SK-N-SH treated with all-trans-retinoic acid at 6 μM for 48 hours (cell line): ENCODE data around the gene RSPH10B2.

Experiments used
- ARNTL ChIP-seq: fragments of 450-650 bp; formaldehyde crosslinking; IDR thresholded peaks from 2 replicates; pipeline ENCODE4 v1.5.0; 2020; ENCODE audit warnings: low read depth, mild to moderate bottlenecking, moderate library complexity, borderline replicate concordance
- GLIS3 ChIP-seq: fragments of 250-450 bp; sonication (Bioruptor Pico); IDR thresholded peaks from 2 replicates; pipeline ENCODE4 v1.5.0; 2020; ENCODE audit warnings: mild to moderate bottlenecking, moderate library complexity
- ZC3H10 ChIP-seq: fragments of 250-450 bp; sonication (Bioruptor Pico); IDR thresholded peaks from 2 replicates; pipeline ENCODE4 v1.5.1; 2021; ENCODE audit warnings: mild to moderate bottlenecking, moderate library complexity
- ZNF565 ChIP-seq: fragments of 450-650 bp; formaldehyde crosslinking; conservative IDR thresholded peaks from 2 replicates; pipeline ENCODE4 v1.5.0; 2020; ENCODE audit warnings: low read depth, mild to moderate bottlenecking, moderate library complexity
- TF ChIP-seq, protein P1 (sequence below): fragments of 250-450 bp; sonication (Bioruptor Pico); IDR thresholded peaks from 2 replicates; pipeline ENCODE4 v1.5.0; 2020; ENCODE audit warnings: mild to moderate bottlenecking, moderate library complexity

DNA sequence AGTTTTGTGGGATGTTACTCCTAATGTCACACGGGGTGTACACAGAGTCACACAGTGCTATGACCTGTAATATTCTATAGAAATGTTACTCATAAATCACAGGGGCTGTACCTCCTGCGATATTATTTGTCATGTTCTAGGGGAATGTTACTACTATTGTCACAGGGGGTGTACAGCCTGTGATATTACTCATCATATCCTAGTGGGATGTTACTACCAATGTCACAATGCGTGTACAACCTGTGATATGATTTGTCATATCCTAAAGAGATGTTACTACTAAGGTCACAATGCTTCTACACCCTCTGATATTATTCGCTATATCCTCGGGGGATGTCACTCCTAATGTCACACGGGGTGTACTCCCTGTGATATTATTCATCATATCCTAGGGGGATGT is 79.7 kb downstream of the RSPH10B2 start:
- TF ChIP-seq ARNTL (CRISPR knock-in tag) = no peak
- TF ChIP-seq, protein P1, sequence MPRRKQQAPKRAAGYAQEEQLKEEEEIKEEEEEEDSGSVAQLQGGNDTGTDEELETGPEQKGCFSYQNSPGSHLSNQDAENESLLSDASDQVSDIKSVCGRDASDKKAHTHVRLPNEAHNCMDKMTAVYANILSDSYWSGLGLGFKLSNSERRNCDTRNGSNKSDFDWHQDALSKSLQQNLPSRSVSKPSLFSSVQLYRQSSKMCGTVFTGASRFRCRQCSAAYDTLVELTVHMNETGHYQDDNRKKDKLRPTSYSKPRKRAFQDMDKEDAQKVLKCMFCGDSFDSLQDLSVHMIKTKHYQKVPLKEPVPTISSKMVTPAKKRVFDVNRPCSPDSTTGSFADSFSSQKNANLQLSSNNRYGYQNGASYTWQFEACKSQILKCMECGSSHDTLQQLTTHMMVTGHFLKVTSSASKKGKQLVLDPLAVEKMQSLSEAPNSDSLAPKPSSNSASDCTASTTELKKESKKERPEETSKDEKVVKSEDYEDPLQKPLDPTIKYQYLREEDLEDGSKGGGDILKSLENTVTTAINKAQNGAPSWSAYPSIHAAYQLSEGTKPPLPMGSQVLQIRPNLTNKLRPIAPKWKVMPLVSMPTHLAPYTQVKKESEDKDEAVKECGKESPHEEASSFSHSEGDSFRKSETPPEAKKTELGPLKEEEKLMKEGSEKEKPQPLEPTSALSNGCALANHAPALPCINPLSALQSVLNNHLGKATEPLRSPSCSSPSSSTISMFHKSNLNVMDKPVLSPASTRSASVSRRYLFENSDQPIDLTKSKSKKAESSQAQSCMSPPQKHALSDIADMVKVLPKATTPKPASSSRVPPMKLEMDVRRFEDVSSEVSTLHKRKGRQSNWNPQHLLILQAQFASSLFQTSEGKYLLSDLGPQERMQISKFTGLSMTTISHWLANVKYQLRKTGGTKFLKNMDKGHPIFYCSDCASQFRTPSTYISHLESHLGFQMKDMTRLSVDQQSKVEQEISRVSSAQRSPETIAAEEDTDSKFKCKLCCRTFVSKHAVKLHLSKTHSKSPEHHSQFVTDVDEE (CRISPR knock-in tag) = no peak
- TF ChIP-seq ZNF565 = no peak
- no peak for TF ChIP-seq ZC3H10 (CRISPR knock-in tag)
- no peak for TF ChIP-seq GLIS3 (CRISPR knock-in tag)
